LoVo (cell line): Measurements from ENCODE around the gene VCL.

Experiments
- DNase-seq: peaks from one replicate; pipeline ENCODE4 v3.0.0-alpha.2; 2016; ENCODE audit warnings: low spot score

VCL gene

GRCh38 chr10:74077416-74077815 is 79.5 kb downstream of the VCL start:
- no peak for DNase-seq

GRCh38 chr10:74078037-74078436 is 80.1 kb downstream of the VCL start:
- peak; percentile 74 for DNase-seq

- DNase-seq = peak; percentile 19
These were observed 81.4 kb downstream of the VCL start for GRCh38 chr10:74079028-74079935.

- peak; percentile 51 for DNase-seq
These were observed 82.1 kb downstream of the VCL start for GRCh38 chr10:74079936-74080590.

GRCh38 chr10:74081192-74081803 is 83.4 kb downstream of the VCL start:
- DNase-seq = peak; percentile 67

GRCh38 chr10:74081941-74082718 is 84.2 kb downstream of the VCL start:
- no peak for DNase-seq

- no peak for DNase-seq
These were observed 85.4 kb downstream of the VCL start for GRCh38 chr10:74083304-74083703.

- no peak for DNase-seq
These were observed 87.0 kb downstream of the VCL start for GRCh38 chr10:74084955-74085354.

- DNase-seq = no peak
These were observed 88.4 kb downstream of the VCL start for GRCh38 chr10:74086317-74086716.

GRCh38 chr10:74088722-74089121 is 90.8 kb downstream of the VCL start:
- no peak for DNase-seq

GRCh38 chr10:74092372-74092771 is 94.5 kb downstream of the VCL start:
- no peak for DNase-seq

GRCh38 chr10:74093530-74094164 is 95.7 kb downstream of the VCL start:
- DNase-seq = no peak

GRCh38 chr10:74094231-74094630 is 96.3 kb downstream of the VCL start:
- DNase-seq = no peak

- no peak for DNase-seq
These were observed 98.9 kb downstream of the VCL start for GRCh38 chr10:74096777-74097176.

- DNase-seq = no peak
These were observed 99.9 kb downstream of the VCL start for GRCh38 chr10:74097776-74098175.

GRCh38 chr10:74099420-74099819 is 101.5 kb downstream of the VCL start:
- no peak for DNase-seq

- DNase-seq = no peak
These were observed 101.9 kb downstream of the VCL start for GRCh38 chr10:74099836-74100235.

- DNase-seq = no peak
These were observed 105.8 kb downstream of the VCL start for GRCh38 chr10:74103560-74104258.

GRCh38 chr10:74104480-74104879 is 106.6 kb downstream of the VCL start:
- DNase-seq = no peak

- no peak for DNase-seq
These were observed 107.1 kb downstream of the VCL start for GRCh38 chr10:74104996-74105395.

GRCh38 chr10:74107391-74107790 is 109.5 kb downstream of the VCL start:
- DNase-seq = no peak
